ENCODE results near the gene SLC35E3.
"Not testable (repeated sequence)": the region's sequence is repeated elsewhere in the genome, so short reads cannot be mapped to it uniquely, and the experiment has no call there.

The SLC35E3 gene

DNA sequence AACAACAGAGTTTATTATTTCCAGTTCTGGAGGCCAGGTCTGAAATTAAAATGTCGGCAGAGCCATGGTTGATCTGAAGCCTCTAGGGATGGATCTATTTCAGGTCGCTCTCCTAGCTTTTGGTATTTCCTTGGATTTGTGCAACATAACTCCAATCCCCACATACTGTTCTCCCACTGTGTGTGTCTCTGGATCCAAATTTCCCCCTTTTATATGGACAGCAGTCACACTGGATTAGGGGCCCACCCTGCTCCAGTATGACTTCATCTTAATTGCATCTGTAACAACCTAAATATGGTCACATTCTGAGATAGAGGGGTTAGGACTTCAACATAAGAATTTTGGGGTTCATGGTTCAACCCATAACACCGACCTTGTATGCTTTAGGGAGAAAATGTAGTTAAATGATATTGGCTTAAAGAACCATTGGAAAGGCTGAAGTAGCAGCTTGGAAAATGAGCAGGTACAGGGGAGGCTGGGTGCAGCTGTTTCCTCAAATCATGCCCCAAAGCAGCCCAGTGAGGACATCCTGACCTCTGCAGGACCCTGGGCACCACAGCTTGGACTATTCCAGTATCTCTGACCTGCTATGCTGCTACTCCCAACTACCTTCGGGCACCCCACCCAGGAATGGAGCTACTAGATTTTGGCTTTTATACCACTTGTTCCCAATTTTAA is 48.1 kb downstream of the SLC35E3 start:
- DNase-seq (ENCODE audit: low spot score), result no peak

DNA sequence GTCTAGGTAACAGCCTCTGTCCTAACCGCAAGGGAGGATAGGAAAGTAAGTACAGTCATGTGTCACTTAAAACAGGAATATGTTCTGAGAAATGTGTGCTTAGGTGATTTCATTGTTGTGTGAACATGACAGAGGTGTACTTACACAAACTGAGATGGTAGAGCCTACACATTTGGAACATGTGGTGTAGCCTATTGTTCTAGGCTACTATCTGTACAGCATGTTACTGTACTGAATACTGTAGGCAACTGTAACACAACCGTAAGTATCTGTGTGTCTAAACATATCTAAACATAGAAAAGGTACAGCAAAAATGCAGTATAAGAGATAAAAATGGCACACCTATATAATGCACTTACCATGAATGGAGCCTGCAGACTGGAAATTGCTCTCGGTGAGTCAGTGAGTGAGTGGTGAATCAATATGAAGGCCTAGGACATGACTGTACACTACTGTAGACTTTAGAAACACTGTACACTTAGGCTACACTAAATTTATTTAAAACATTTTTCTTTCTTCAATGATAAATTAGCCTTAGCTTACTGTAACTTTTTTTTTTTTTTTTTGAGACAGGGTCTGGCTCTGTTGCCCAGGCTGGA is 48.8 kb downstream of the SLC35E3 start:
- DNase-seq (ENCODE audit: low spot score), result no peak

DNA sequence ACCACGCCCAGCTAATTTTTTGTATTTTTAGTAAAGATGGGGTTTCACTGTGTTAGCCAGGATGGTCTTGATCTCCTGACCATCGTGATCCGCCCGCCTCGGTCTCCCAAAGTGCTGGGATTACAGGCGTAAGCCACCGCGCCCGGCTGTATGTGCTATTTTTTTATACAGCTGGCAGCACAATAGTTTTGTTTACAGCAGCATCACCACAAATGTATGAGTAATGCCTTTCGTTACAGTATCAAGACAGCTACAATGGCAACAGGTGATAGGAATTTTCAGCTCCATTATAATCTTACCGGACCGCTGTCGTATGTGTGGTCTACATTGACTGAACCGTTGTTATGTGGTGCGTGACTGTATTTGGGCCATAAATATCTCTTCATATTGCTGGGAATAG is 50.4 kb downstream of the SLC35E3 start:
- no peak for DNase-seq (ENCODE audit: low spot score)

DNA sequence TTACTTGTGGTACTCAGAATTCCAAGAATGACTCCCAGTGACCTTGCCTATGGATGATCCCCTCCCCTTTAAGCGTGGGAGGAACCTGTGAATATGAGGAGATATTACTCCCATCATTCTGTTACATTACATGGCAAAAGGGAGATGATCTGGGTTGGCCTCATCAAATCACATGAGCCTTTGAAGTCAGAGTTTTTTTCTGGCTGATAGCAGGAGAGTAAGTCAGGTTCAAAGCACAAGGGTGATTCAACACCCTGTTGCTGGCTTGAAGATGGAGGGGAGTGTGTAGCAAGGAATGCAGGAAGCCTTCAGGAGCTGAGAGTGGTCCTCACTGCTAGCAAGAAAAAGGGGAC is 52.9 kb downstream of the SLC35E3 start:
- no peak for DNase-seq (ENCODE audit: low spot score)

DNA sequence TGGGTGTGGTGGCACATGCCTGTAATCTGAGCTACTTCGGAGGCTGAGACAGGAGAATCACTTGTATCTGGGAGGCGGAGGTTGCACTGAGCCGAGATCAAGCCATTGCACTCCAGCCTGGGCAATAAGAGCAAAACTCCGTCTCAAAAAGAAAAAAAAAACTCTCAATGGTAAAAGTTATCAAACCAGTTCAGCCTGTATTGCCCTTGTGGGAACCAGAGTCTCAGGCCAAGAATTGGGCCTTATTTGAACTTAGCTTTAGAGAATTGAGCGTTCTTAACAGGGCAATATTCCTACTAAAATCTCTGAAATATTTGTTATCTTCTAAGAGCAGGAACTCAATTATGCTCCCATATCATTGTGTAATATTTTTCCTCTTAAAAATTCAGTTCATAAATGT is 54.3 kb downstream of the SLC35E3 start:
- DNase-seq (ENCODE audit: low spot score), result no peak

DNA sequence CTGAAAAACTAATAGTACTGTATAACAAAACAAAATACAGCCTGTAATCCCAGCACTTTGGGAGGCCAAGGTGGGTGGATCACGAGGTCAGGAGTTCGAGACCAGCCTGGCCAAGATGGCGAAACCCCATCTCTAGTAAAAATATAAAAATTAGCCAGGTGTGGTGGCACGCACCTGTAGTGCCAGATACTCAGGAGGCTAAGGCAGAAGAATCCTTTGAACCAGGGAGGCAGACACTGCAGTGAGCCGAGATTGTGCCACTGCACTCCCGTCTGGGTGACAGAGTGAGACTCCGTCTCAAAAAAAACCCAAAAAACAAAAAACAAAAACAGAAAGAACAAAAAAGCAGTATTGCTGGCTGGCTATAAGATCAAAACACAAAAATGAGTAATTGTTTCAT is 55.1 kb downstream of the SLC35E3 start:
- not testable (repeated sequence) for DNase-seq (ENCODE audit: low spot score)

DNA sequence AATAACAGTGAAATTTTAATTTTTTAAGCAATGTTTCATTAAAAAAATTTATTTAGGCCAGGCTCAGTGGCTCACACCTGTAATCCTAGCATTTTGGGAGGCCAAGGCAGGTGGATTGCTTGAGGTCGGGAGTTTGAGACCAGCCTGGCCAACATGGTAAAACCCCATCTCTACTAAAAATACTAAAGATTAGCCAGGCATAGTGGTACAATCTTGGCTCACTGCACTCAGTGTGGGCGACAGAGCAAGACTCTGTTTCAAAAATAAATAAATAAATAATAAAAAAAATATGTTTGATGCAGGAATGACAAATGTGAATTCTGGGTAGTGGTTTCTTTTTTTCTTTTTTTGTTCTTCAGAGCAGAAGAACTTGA is 56.4 kb downstream of the SLC35E3 start:
- DNase-seq (ENCODE audit: low spot score), result not testable (repeated sequence)

DNA sequence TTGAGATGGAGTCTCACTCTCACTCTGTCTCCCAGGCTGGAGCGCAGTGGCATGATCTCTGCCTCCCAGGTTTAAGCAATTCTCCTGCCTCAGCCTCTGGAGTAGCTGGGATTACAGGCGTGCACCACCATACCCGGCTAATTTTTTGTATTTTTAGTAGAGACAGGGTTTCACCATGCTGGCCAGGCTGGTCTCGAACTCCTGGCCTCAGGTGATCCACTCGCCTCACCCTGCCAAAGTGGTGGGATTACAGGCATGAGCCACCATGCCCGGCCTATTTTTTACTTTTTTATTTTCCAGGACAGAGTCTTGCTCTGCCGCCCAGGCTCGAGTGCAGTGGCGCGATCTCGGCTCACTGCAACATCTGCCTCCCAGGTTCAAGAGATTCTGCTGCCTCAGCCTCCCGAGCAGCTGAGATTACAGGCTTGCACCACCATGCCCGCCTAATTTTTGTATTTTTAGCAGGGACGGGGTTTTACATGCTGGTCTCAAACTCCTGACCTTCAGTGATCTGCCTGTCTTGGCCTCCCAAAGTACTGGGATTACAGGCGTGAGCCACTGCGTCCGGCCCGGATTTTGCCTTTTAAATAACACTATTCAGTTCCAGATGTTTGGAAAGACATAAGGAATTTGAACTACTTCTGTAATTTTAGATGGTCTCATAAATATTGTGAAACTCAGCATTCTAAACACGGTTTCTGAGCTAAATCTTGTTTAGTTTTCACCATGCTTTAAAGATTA is 57.1 kb downstream of the SLC35E3 start:
- not testable (repeated sequence) for DNase-seq (ENCODE audit: low spot score)

DNA sequence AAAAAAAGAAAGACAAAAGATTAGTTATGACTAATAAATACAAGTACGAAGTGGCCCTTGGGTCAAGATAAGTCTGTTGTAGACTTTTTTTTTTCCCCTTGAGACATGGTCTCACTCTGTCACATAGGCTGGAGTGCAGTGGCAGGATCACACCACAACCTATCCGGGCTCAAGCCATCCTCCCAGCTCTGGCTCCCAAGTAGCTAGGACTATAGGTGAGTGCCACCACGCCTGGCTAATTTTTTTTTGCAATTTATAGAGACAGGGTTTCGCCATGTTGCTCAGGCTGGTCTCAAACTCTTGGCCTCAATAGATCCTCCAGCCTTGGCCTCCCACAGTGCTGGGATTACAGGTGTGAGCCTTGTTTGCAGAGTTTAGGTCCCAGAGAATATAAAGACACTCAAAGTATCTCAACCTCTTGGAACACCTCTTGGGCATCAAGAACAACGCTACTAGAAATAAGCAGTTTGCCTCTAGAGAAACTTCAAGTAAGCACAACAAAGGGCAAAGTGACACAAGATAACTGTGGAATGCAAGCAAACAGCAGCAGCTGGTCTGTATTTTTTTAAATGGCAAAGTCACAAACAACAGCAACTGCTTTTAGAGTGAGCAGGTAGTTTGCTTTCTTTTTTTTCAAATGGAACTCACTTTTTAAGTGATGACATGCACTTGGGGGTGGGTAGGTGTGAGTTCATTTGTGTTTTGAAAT is 58.1 kb downstream of the SLC35E3 start:
- DNase-seq (ENCODE audit: low spot score), result no peak

DNA sequence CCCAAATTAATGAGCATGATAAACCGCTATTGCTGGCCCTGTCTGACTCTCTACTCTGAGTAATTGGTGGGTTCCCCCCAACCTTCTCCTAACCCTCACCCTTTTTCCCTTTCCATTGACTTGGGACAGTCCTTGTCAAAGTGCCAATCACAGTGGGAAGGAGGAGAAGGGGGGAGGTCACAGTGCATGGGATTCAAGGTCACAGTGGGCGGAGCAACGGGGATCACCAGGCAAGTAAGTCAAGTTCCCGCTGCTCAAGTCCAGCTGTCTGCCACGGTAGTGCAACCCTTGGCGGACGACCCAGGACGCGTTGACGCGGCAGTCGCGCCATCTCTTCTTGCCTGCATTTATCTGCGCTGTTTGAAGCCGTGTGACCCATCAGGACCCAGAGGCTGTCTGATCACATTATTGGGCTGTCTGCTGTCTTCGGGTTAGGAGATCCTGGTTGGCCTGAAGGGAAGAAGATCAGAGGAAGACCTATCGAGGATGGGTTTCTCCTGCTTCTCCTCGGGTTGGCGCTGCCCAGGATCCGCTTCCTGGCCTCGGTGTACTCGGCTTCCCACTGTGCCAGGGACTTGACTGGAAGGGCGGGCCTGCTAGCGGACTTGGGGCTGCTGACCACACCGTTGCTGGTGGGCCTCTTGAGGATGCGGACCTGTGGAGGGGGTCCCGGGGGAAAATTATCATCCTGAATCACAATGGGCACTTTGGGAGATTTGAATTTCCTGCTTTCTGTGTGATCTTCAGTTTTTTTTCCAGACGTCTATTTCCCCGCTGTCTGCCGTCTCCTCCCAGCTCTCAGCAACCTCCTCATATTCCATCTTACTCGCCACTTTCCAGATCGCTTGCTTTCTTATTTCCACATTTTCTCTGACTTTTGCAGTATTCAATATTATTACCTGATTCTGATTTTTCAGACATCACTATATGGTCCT is 58.9 kb downstream of the SLC35E3 start:
- no peak for DNase-seq (ENCODE audit: low spot score)

DNA sequence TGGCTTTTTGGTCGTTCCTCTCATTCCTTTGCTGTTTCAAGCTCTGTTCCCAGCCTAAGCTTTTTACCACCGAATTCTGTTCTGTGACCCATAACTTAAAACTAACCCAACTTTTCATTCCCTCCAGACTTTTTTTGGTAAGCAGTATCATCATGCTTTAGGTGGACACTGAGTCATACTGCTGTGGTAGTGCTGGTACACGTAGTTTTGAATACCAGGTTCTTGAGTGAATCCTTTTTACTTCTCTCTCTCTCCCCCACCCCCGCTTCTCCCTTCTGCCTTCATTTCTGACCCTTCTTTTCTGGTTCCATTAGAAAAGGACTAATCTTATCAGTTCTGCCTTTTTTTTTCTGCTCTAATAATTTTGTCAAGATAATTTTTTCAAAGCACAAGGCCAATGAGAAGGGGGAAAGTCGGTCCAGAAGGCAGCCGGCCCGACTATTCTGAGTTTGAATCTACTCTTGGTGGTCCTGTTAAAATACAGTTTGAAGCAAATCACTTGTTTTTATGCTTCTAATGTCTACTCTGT is 59.7 kb downstream of the SLC35E3 start:
- DNase-seq (ENCODE audit: low spot score), result no peak

DNA sequence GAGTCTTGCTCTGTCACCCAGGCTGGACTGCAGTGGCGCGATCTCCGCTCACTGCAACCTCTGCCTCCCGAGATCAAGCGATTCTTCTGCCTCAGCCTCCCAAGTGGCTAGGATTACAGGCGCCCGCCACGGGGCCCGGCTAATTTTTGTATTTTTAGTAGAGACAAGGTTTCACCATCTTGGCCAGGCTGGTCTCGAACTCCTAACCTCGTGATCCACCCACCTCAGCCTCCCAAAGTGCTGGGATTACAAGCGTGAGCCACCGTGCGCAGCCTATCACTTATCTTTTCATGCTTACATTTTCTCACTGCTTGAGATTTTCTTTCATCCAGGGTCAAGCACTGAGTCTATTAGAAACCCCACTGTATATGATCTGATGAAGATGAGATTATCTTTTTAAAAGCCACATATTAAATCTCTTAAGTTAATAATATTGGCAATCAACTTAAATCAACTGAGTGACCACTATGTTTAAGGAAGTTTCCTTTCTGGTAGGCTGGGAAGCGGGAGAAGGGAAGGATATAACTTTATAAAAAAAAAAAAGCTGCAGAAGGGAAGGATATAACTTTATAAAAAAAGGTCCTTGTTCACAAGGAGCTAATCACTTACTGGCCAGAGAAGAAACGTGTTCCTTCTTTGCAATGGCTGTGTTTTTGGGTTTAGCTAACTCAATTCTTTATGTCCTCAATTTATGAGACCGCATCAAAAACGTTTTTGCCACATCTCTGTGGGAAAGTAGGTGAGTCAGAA is 60.7 kb downstream of the SLC35E3 start:
- DNase-seq (ENCODE audit: low spot score), result no peak

DNA sequence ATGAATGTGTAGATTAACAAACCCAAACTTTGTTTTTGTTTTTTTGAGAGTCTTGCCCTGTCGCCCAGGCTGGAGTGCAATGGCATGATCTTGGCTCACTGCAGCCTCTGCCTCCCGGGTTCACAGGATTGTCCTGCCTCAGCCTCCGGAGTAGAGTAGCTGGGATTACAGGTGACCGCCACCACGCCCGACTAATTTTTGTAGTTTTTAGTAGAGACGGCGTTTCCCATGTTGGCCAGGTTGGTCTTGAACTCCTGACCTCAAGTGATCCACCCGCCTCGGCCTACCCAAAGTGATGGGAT is 61.2 kb downstream of the SLC35E3 start:
- not testable (repeated sequence) for DNase-seq (ENCODE audit: low spot score)

DNA sequence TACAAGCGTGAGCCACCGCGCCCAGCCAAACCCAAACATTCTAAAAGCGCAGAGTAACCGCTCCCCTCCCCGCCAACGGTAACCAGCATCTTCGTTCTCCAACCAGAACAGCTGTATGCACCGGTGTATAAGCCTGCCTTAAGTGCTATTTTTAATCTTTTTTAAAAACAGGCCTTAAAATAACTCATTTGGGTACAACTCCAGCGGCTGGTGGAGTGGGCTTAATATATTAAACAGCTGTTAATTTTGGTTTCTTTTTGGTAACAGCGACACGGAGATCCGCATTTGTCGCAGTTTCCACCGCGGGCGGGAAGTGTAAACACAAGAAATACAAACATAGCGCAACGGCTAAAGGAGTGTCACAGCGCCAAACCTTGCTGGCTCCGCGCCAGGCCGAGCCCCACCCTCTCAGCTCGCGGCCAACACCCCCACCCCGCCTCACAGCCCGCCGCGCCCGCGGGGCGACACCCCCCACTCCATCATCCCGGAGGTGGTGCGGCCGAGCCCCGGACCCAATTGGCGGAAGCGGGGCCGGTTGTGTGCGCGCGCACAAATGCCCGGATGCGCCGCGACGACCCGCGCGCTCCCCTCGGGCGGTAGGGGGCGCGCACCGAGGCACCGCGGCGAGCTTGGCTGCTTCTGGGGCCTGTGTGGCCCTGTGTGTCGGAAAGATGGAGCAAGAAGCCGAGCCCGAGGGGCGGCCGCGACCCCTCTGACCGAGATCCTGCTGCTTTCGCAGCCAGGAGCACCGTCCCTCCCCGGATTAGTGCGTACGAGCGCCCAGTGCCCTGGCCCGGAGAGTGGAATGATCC is 61.8 kb downstream of the SLC35E3 start, which contains the start of gene MDM2:
Gene MDM2, plus strand, starts transcription at position 602 of the 812 bp plus-strand sequence. CDS start 301 bp downstream, outside the sequence.
- DNase-seq (ENCODE audit: low spot score), result peak; percentile 92

DNA sequence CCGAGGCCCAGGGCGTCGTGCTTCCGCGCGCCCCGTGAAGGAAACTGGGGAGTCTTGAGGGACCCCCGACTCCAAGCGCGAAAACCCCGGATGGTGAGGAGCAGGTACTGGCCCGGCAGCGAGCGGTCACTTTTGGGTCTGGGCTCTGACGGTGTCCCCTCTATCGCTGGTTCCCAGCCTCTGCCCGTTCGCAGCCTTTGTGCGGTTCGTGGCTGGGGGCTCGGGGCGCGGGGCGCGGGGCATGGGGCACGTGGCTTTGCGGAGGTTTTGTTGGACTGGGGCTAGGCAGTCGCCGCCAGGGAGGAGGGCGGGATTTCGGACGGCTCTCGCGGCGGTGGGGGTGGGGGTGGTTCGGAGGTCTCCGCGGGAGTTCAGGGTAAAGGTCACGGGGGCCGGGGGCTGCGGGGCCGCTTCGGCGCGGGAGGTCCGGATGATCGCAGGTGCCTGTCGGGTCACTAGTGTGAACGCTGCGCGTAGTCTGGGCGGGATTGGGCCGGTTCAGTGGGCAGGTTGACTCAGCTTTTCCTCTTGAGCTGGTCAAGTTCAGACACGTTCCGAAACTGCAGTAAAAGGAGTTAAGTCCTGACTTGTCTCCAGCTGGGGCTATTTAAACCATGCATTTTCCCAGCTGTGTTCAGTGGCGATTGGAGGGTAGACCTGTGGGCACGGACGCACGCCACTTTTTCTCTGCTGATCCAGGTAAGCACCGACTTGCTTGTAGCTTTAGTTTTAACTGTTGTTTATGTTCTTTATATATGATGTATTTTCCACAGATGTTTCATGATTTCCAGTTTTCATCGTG is 62.6 kb downstream of the SLC35E3 start:
- DNase-seq (ENCODE audit: low spot score), result peak; percentile 67

DNA sequence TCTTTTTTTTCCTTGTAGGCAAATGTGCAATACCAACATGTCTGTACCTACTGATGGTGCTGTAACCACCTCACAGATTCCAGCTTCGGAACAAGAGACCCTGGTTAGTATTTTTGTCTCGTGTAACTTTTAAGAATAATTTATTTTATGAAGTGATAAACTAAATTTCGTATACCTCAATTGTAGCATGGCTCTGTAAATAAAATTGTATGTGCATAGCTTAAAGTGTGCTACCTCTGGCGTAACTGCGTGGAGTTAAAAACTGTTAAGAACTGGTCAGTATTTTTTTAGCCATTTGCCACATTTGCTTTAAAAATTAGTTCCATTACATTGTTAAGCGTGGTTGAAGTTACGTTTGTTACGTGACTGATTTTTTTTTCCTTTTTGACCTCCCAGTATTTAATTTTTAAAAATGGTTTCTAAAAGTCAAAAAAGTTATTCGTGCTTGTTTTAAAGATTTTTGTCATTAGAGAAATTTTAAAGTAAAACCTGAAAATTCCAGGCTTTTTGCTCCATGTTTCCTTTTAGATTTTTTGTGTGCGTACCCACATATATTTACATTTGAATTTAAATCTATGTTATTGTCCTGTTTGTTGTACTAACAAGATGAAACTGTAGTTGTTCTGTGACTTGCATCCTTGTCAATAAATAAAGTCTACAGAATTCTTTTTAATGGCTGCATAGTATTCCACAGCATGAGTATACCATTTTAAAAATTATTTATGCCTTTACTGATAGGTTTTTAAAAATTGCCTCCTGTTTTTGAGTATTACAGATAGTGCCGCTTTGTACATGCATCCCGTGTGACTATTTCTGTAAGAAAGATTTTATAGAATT is 63.4 kb downstream of the SLC35E3 start:
- no peak for DNase-seq (ENCODE audit: low spot score)

DNA sequence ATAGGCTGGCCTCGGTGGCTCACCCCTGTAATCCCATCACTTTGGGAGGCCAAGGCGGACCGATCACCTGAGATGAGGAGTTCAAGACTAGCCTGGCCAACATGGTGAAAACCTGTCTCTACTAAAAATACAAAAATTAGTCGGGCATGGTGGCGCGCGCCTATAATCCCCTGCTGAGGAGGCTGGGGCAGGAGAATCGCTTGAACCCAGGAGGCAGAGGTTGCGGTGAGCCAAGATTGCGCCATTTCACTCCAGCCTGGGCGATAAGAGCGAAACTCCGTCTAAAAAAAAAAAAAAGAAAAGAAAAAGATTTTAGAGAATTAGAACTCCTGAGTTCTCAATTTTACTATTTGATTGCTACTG is 64.0 kb downstream of the SLC35E3 start:
- DNase-seq (ENCODE audit: low spot score), result not testable (repeated sequence)

DNA sequence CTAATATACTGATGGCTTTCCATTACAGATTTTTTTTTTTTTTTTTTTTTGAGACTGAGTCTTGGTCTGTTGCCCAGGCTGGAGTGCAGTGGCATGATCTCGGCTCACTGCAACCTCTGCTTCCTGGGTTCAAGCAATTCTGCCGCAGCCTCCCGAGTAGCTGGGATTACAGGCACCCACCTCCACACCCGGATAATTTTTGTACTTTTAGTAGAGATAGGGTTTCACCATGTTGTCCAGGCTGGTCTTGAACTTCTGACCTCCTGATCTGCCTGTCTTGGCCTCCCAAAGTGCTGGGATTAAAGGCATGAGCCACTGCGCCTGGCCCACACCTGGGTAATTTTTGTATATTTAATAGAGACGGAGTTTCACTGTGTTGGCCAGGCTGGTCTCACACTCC is 65.6 kb downstream of the SLC35E3 start:
- DNase-seq (ENCODE audit: low spot score), result not testable (repeated sequence)

Measured in SK-N-DZ (cell line).